Measurements from ENCODE around the gene CCDC141.
"Not testable (repeated sequence)": the region's sequence is repeated elsewhere in the genome, so short reads cannot be mapped to it uniquely, and the experiment has no call there.

GRCh38 chr2:179045602-179046001 is 4.3 kb downstream of the CCDC141 start:
- TF ChIP-seq, protein P1, sequence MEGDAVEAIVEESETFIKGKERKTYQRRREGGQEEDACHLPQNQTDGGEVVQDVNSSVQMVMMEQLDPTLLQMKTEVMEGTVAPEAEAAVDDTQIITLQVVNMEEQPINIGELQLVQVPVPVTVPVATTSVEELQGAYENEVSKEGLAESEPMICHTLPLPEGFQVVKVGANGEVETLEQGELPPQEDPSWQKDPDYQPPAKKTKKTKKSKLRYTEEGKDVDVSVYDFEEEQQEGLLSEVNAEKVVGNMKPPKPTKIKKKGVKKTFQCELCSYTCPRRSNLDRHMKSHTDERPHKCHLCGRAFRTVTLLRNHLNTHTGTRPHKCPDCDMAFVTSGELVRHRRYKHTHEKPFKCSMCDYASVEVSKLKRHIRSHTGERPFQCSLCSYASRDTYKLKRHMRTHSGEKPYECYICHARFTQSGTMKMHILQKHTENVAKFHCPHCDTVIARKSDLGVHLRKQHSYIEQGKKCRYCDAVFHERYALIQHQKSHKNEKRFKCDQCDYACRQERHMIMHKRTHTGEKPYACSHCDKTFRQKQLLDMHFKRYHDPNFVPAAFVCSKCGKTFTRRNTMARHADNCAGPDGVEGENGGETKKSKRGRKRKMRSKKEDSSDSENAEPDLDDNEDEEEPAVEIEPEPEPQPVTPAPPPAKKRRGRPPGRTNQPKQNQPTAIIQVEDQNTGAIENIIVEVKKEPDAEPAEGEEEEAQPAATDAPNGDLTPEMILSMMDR (IDR thresholded peaks at IDR 0.05): not testable (repeated sequence)
- TF ChIP-seq ZFX (IDR thresholded peaks at IDR 0.05; ENCODE audit: borderline replicate concordance): not testable (repeated sequence)
